NCI-H146 treated with DMSO at 0.1 percent for 48 hours (cell line): ENCODE results near the gene ZBTB38.

Source experiments
- DNase-seq: peaks from one replicate; lab custom pipeline; 2025; ENCODE audit not compliant: unreplicated experiment; lab: John Stamatoyannopoulos, UW

The ZBTB38 gene, protein sequence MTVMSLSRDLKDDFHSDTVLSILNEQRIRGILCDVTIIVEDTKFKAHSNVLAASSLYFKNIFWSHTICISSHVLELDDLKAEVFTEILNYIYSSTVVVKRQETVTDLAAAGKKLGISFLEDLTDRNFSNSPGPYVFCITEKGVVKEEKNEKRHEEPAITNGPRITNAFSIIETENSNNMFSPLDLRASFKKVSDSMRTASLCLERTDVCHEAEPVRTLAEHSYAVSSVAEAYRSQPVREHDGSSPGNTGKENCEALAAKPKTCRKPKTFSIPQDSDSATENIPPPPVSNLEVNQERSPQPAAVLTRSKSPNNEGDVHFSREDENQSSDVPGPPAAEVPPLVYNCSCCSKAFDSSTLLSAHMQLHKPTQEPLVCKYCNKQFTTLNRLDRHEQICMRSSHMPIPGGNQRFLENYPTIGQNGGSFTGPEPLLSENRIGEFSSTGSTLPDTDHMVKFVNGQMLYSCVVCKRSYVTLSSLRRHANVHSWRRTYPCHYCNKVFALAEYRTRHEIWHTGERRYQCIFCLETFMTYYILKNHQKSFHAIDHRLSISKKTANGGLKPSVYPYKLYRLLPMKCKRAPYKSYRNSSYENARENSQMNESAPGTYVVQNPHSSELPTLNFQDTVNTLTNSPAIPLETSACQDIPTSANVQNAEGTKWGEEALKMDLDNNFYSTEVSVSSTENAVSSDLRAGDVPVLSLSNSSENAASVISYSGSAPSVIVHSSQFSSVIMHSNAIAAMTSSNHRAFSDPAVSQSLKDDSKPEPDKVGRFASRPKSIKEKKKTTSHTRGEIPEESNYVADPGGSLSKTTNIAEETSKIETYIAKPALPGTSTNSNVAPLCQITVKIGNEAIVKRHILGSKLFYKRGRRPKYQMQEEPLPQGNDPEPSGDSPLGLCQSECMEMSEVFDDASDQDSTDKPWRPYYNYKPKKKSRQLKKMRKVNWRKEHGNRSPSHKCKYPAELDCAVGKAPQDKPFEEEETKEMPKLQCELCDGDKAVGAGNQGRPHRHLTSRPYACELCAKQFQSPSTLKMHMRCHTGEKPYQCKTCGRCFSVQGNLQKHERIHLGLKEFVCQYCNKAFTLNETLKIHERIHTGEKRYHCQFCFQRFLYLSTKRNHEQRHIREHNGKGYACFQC (N-terminal part only)

DNA sequence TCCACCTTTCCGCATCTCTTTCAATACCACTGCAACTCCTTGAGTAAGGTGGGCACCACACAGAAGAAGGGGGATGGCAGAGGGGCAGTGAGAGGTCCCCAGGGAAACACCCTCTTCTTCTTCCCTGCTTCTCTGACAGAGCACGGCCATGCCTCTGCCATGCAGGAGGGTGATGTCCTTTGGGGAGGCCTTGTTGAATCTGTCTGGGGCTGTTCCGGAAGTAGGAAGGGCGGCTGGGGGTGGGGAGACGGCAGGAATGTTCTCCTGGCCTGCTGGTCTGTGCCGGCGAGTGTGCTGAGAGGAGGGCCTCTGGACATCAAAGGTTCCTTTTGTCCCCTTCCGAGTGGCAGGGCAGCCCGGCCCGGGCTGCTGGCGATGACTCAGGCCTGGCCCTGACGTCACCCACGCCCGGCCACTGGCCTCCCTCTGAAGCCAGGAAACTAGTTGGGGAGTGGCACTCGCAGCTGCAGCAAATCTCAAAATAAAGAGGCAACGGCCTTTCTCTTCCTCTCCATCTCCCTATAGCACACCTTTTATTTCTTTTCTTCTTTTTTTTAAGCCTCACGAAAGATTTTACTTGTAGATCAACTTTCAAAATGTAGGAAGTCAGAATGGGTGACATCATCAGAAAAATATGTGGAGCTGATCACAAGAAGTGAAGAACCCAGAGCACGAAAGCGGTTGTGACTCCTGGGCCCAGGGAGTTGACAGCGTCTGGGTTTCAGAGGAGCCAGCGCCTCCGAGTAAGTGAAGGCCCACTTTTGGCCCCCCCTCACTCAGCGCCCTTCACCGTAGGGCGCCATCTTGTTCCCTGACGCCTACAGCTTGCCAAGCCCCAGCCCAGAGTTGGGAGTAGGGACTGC, at the start of gene ZBTB38:
Gene ZBTB38 (plus strand): TSS at position 443 of the 863 bp plus-strand sequence. CDS start 73,885 bp downstream, outside the sequence.
- no peak for DNase-seq

DNA sequence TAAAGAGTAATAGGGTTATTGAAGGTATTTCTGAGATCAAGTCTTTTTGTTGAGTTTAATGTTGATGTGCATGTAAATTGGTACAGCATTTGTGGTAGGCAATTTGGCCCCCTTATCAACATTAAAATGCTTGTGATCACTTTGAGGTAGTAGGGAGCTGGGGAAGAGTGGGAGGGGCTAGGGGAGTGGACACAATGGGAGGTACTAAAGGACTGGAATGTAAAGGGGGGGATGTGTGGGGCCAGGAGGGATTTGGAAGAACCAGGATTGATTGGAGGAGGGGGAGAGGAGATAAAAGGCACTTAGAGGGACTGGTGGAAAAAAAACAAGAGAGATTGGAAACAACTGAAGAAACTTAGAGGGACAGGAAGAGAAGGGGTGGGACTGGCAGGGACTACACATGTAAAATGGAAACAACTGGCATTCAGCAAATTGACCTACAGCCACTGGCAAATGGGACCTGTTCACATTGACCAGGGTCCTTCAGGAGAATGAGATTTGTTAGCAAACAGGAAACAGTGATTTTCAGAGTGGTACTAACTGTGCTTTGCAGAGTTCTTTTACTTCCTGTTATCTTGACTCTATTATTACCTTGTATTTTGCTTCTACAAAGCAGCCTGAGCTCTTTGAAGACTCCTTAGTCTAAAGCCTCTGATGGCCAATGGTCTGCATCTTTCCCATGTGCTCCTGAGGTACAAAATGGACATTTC, 47.8 kb upstream of the ZBTB38 start:
- DNase-seq, result no peak

DNA sequence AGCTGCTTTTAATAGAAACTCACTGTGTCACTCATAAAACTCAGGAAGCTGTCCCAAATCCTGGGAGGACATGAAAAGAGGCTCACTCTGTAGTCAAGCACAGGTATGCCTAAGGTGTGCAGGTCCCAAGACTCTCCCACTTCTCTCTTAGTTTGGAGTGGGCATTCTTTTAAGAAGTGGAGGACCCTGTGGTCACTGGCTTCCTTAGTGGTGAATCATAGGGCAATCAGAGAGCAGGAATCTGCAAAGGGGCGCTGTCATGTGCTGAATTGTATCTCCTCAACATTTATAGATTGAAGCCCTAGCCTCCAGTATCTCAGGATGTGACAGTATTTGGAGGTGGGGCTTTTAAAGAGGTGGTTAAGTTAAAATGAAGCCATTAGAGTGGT, 47.2 kb upstream of the ZBTB38 start:
- no peak for DNase-seq

DNA sequence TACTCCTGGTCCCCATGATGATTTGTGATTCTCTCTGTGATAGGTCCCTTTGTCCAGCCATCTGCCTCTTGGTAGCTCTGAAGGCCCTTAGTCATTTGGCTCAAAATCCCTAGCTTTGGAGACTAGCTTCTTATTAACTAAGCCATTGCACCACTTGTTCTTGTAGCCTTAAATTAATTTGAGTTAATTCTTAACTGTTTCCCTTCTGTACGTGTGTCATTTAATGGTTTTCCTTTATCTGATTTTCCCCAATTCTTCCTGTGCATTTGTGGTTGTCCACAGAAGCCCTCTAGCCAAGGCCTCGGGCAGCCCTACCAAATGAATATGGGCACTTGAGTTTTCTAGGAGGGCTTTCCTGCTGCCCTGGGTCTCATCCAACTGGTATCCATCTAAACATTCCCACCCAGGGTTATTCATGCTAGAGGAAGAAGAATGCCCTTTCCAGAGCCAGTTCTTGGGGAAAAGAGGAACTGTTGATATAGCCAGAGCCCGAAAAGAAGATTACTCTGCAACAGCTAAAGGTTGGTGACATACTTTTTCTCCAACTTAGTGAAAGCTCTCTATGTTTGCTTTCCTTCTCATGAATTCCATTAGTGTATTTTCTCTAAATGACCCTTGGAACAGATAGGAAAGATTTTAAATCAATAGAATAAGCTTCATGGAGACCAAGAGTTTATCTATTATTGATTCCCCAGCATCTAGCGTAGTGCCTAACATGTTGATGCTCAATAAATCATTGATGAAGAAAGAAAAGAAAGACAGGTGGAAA, 44.2 kb upstream of the ZBTB38 start:
- no peak for DNase-seq

DNA sequence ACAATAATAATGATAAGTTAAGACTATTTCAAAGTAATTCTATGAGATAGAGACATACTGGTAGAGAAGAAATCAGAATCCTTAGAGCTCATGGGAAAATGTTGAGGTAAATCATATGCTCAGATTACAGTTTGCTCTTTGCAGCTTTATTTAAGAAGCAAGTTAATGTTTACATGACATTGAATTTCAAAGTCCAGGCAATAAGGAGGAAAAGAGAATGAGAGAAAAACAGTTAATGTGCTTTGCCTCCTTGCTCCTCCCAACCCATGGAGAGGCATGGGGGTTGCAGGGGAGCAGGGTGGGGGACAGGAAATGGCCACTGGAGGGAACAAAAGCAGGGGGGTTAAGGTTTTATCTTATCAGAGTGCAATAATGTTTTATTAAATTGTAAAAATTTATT, 42.2 kb upstream of the ZBTB38 start:
- DNase-seq, result no peak

DNA sequence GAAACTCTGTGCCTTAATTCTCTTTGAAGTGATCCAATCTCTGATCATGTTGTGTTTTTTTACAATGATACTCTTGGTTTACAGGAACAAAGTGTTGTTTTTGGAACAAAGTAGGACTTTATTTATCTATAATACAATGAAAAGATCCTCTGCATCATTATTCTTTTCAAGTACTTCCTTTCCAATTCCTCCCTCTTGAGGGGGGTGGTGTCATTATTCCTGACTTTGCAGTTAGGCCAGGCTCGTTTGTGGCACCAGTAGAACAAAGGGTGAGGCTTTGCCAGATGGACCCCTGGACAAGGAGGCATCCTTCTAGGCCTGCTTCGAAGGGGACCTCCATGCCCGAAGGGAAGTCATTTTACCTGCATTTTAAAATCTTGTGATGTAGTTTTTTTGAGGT, 41.7 kb upstream of the ZBTB38 start:
- no peak for DNase-seq

DNA sequence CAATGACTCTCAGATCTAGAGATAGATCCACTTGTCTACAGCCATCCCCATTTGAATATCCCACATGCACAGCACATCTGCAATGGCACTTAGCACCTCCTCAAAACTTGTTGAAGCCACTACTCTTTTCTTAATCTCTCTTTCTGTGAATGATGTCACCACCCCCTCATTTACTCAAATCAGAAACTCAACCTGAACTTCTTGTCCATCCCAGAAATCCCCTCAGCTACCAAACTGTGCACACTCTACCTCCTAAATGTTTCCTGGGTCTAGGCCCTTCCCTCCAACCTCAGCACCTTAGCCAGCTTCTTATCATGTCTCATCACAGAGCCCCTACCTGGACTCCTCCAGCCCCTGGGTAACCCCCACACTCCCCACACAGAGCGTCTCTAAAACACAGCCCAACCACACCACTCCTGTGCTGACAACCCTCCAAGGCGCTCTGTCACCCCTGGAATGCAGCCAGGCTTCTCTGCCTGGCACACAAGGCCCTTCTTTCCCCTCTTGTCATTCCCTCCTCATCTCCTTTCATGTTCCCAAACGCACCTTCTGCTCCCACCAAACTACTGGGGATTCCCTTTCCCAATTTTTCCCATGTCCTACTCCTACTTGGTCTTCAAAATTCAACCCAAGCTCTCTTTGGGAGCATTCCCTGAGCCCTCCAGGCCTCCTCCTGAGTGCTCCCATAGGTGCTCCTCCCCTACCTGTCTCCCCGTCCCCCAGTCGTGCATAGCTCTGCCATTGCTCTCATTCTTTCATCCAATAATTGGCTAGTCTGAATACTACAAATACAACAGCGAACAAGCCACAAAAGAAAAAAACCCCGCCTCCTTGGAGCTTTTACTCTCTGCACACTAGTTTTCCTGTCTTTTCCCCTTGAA, 39.8 kb upstream of the ZBTB38 start:
- DNase-seq, result no peak

DNA sequence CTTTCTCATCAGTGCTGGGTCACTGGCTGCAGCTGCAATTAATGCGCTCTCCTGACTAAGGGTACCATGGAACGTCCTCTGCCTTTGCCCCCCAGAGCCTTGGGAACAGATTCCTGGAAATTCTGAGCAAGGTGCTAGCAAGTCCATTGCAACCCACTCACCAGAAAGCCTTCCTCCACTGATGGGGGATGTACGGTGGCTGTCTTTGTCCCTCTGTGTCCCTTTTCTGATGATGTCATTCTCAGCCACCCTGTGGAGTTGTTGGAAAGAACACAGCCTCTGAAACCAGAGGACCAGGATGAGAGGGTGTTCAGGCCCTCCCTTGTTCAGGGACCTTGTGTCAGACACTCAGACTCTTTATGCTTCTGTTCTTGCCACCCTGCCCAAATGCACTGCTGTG, 38.1 kb upstream of the ZBTB38 start:
- peak; percentile 55 for DNase-seq

DNA sequence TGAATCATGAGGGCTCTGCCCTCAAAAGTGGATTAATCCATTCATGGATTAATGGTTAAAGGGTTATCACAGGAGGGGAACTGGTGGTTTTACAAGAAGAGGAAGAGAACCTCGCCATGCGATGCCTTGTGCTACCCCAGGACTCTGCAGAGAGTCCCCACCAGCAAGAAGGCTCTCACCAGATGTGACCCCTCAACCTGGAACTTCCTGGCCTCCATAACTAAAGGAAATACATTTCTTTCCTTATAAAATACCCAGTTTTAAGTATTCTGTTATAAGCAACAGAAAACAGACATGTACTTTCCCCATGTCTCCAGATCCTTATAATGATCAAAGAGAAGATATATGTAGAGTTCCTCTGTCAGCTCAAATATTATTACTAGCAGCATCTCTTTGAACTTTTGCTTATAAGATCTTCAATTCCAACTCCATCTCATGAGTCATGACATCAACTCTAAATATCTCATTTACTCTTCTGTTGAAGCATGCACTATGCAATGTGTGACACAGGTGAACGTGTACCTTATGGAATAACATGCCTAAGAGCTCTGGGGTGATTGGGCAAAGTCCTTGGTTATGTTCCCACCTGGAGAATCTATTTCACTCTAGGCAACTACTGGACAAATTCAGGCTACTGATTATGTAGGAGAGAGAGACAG, 37.5 kb upstream of the ZBTB38 start:
- no peak for DNase-seq

DNA sequence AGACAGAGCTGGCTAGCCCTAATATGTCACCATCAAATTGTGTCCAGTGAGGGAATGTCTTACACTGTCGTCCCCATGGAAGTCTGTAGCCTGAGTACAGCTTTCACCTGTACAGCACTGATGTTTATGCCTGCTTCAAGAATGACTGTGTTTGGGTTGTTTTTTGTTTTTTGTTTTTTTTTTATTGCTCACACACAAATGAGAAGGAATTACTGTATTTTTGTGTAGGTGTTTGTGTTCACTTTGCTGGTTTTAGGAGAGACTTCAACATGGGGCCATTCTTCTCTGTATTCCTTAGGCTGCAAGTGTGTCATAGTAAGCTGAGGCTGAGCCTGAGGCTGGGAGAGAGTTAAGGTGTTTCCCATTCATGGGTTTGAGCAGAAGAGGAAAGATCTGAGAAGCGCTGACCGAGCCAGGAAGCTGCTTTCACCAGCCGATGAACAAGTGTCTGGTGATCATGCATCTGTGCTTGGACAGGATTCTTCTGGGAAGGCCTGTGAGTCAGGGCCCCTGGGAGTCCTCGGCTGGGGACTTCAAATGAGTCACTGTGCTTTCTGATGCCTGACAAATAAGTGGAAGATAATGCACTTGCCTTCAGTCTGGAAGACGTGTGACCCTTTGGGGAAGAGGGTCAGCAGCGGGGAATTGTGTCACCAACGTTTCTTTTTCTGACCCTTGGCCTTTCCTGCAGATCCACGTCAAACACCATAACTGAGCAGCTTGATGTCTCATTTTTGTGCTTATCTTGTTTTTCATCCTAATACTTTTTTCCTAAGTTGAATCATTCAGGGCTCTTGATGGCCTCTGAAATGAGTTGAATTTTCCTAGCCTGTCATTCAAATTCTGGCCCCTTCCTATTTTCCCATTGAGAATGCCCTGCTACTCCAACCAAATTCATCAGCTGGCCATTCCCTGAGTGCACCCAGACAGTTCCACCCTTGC, 36.7 kb upstream of the ZBTB38 start:
- DNase-seq, result no peak

DNA sequence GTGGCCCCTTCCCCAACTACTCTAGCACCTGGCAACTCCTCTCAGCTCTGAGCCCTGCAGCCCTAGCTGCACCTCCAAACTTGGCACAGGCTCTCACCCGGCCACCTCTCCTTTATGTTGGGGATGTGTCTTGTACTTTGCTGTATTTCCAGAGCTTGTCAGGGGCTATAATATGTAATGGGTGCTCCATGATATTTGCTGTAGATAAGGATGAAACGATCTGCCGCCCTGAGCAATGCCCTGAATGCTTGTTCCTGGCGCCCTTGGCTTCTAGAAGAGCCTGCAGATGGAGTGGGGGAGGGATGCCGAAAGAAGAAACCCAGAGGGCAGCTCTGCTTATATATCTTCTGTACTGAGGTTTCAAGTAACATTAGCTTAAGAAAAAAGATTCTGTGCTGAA, 35.9 kb upstream of the ZBTB38 start:
- no peak for DNase-seq

DNA sequence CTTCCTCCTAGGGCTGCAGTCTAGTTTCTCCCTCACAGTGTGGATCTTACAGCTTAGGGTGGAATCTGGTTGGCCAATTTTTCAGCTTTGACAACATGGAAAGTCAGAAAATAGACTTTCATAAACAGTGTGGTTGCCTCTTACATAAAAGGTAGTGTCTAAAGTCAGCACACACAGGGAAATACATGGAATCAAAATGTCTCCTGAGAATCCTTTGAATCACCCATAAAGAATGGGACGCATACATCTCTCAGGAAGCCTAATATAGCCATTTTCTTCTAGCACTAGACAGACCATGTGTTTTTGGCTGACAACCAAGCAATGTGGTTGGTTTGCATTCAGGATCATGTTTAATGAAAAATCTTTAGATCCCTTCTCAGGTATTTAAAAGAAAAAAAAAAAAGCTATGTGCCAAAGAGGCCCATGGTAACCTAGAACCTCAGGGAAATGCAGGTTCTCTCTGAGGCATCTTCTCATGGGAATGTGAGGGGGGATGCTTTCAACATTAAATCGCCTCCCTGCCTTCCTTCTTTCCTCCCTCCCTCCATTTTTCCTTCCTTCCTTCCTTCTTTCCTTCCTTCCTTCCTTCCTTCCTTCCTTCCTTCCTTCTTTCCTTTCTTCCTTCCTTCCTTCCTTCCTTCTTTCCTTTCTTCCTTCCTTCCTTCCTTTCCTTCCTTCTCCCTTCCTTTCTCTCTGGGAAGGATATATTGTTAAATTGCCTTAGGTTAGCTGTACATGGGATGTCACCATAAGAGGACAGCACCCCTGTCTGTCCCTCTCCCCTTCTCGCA, 34.3 kb upstream of the ZBTB38 start:
- no peak for DNase-seq

DNA sequence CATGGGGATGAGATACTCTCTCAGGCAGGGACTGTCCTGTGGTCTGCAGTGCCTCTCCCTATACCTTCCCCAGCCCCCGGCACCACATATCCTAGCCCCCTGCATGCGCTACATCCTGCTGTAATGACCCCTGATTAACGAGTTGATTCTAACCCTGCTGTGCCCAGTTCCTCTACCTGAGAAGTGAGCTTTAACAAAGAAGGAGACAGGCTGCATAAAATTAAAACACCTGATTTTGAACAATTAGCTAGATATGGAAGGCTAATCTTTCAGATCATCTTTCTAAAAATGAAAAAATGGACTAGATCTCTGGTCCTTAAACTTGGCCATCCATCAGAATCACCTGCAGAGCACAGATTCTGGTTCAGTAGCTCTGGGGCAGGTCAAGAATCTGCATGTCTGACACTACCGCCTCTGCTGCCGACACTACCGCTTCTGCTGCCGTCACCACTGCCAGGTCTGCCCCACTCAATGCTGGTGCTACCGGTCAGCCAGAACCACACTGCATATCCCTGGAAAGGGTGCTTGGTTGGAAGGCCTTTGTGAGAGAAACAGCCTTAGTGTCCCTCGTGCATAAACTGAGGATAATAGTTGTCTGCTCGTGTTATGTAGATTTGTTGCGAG, 33.6 kb upstream of the ZBTB38 start:
- peak; percentile 54 for DNase-seq

DNA sequence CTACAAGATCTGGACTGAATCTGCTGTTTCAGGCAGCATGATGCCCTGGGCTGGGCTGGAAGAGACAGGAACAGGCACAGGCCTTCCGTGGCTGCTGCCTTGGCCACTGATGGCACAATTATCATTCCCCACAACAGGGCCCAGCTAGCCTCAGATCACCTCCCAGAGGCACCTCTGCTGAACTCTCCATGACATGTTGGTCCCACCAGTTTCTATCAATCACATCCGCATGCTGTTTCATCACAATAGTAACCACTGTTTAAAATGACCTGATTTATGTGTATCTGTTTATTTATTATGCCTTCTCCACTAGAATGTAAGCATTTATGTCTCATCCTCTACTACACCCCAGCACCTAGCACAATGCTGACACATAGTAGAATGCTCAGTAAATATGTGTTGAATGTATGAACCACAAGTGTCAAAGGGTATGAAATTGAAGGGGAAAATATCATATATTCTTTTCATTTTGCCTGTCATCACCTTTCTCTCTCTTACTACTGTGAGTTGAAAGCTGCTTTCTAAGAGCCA, 32.7 kb upstream of the ZBTB38 start:
- no peak for DNase-seq
